ENCODE measurements around the gene SPC24.
"Not testable (repeated sequence)": the region's sequence is repeated elsewhere in the genome, so short reads cannot be mapped to it uniquely, and the experiment has no call there.

Gene SPC24

GRCh38 chr19:11191934-11192333 lies 36.4 kb upstream of the SPC24 start:
- DNase-seq: no peak

GRCh38 chr19:11191273-11191755 lies 35.7 kb upstream of the SPC24 start:
- DNase-seq: no peak

GRCh38 chr19:11190501-11190900 lies 34.9 kb upstream of the SPC24 start:
- no peak for DNase-seq

GRCh38 chr19:11187441-11187840 lies 31.9 kb upstream of the SPC24 start:
- DNase-seq: no peak

- DNase-seq: no peak
Observed at GRCh38 chr19:11182994-11183393, 27.4 kb upstream of the SPC24 start.

- no peak for DNase-seq
Observed at GRCh38 chr19:11181488-11181887, 25.9 kb upstream of the SPC24 start.

GRCh38 chr19:11180975-11181374 lies 25.4 kb upstream of the SPC24 start:
- not testable (repeated sequence) for DNase-seq

- DNase-seq: no peak
Observed at GRCh38 chr19:11180346-11180745, 24.8 kb upstream of the SPC24 start.

GRCh38 chr19:11179716-11180297 lies 24.2 kb upstream of the SPC24 start:
- DNase-seq: no peak

GRCh38 chr19:11179145-11179465 lies 23.5 kb upstream of the SPC24 start:
- not testable (repeated sequence) for DNase-seq

- DNase-seq: no peak
Observed at GRCh38 chr19:11177592-11177991, 22.0 kb upstream of the SPC24 start.

- DNase-seq: no peak
Observed at GRCh38 chr19:11176466-11177193, 21.0 kb upstream of the SPC24 start.

- DNase-seq: no peak
Observed at GRCh38 chr19:11175920-11176319, 20.3 kb upstream of the SPC24 start.

- DNase-seq: no peak
Observed at GRCh38 chr19:11174336-11174735, 18.8 kb upstream of the SPC24 start.

GRCh38 chr19:11173516-11174155 lies 18.1 kb upstream of the SPC24 start:
- no peak for DNase-seq

GRCh38 chr19:11172576-11172975 lies 17.0 kb upstream of the SPC24 start:
- no peak for DNase-seq

- DNase-seq: no peak
Observed at GRCh38 chr19:11171144-11171543, 15.6 kb upstream of the SPC24 start.

- no peak for DNase-seq
Observed at GRCh38 chr19:11169896-11170678, 14.5 kb upstream of the SPC24 start.

GRCh38 chr19:11168568-11168967 lies 13.0 kb upstream of the SPC24 start:
- DNase-seq: no peak

GRCh38 chr19:11166281-11167142 lies 10.9 kb upstream of the SPC24 start:
- DNase-seq: no peak

GRCh38 chr19:11165486-11166030 lies 10.0 kb upstream of the SPC24 start:
- DNase-seq: no peak

GRCh38 chr19:11164879-11165406 lies 9.4 kb upstream of the SPC24 start:
- no peak for DNase-seq

Measured in NCI-H2029 (cell line).